ENCODE data around the gene MGAT4D.
"Not testable (repeated sequence)": the region's sequence is repeated elsewhere in the genome, so short reads cannot be mapped to it uniquely, and the experiment has no call there.

Gene MGAT4D

GRCh38 chr4:140427919-140428471 is 70.1 kb downstream of the MGAT4D start:
- no peak for FAIRE-seq

GRCh38 chr4:140427106-140427918 is 70.8 kb downstream of the MGAT4D start, which contains the start of gene CLGN:
Gene CLGN (minus strand): TSS chr4:140427648. CDS start chr4:140413078, 14,570 bp downstream.
- FAIRE-seq, result no peak

DNA sequence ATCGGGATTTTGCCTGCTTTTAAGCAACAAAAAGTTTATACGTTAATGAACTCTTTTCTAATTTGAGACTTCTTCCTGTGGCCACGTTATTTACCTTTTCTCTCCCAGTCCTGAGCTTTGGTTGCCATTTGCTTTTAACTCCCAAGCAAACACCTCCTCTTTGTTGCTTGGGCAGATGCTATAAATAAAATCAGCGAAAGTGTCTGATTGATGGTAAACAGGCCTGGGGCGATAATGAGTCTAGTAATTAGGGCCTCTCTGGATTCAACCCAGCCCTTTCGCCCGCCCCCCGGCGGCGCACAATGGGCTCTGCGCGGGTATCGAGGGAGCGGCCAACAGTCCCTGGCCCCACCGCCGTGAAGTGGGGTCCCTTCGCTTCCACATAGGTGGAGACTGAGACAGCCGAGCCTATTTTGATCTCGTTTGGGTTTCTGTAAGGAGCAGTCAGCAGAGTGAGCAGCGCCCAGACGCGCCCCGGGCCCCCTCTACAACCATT is 71.4 kb downstream of the MGAT4D start:
- FAIRE-seq, result no peak

GRCh38 chr4:140423106-140423505 is 75.0 kb downstream of the MGAT4D start:
- no peak for FAIRE-seq

- FAIRE-seq, result not testable (repeated sequence)
These were observed 84.7 kb downstream of the MGAT4D start for GRCh38 chr4:140413130-140413969.

DNA sequence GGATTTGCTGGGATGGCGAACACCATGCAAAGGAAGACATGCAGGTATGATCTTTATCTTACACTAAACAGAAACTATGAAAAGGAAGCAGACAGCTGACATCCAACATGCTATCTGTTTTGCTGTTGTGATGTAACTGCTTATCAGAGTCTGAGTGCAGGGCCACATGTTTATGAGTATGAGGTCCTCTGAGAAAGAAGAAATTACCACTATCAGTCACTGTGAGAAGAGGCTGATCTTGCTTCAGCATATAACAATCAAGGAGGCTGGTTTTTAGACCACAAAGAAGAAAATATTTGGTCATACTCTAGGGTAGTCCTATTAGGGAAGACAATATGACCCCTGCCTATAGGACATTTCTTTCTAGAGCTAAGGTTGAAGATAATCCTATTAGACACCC is 89.1 kb downstream of the MGAT4D start:
- no peak for FAIRE-seq

DNA sequence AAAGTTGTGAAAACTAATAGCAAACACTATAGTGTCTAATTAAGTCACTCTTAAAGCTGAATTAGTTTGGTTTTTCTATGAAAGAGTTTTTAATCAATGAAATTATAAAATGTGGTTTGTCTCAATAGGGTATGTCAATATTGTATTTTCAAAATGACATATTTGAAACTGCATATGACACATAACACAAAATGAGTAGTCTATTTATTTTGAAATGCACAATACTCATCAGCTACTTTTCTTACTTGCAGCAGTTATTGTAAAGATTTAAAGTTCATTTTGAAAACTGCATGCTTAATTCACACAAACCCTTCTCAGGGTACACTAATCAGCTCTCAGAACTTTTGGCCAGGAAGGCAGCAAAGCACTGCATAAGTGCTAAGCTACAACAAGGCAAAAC is 91.8 kb downstream of the MGAT4D start:
- no peak for FAIRE-seq

DNA sequence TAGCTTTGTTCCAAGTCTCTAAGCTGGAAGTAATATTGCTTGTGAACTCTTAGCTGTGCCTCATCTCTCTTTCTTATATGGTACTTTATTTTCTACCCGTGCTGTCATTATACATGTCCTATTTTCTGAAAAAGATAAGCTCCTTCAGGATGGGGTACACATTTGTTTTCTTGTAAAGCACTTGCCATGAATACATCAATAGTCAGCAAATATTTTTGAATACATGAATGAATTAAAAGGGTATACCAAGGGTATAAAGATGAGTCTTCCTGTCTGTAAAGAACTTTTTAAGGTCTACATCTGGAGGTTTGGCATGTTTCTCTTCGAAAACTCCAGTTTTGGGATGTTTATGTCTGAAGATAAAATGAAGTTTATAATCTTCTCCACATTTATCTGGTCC is 98.0 kb downstream of the MGAT4D start:
- no peak for FAIRE-seq

- no peak for FAIRE-seq
These were observed 102.4 kb downstream of the MGAT4D start for GRCh38 chr4:140395668-140396067.

All from endometrium (tissue), 2 donors.